ENCODE measurements around the gene OGDH. TPM values are rescaled to one million over a fixed set of nuclear protein-coding genes. Genes with fewer than 3 reads are reported as not detected.

Gene OGDH
- total RNA-seq, 1 experiment from 2014 or later: 69.1 TPM

- intact Hi-C loops (cut with micrococcal nuclease): loop anchor here (10.0 kb wide), 1 partner anchor 384 kb away; no protein-coding TSS in a partner anchor
- Histone ChIP-seq H3K9me2 (ENCODE audit: insufficient read depth) (no peaks in the 10 kb centered on the region), H3K27me3 (ENCODE audit: insufficient read depth, low read length) (no peaks in the 10 kb centered on the region), H3K9ac (ENCODE audit: low read length) (peak overlapping the region; percentile 84), H2AFZ (ENCODE audit: low read depth, low read length, poor library complexity, severe bottlenecking) (no peak overlapping the region), H3K36me3 (ENCODE audit: control insufficient read depth in 1 of 2, insufficient read depth in 2 of 2, low read length in 2 of 2) (peaks cover 17 to 20% of the 10 kb centered on the region in 2 experiments; a peak in 3 of 4 replicates), H3K4me1 (ENCODE audit: control insufficient read depth in 1 of 2, insufficient read depth in 2 of 2, low read length in 2 of 2) (peaks cover 5 to 16% of the 10 kb centered on the region in 2 experiments; a peak in 2 of 4 replicates), H3K27ac (ENCODE audit: low read depth, low read length) (peak overlapping the region; percentile 80), H4K20me1 (ENCODE audit: insufficient read depth) (no peaks in the 10 kb centered on the region), H3K79me2 (ENCODE audit: insufficient read depth, low read length) (peaks cover 43% of the 10 kb centered on the region), H3K4me2 (ENCODE audit: low read length) (peak overlapping the region; percentile 81), H3K4me3 (replicated peaks in 1 of 2; ENCODE audit: low read depth in 1 of 2, low read length in 2 of 2) (peak overlapping the region; percentile 79 to 98), H3K9me3 (ENCODE audit: control insufficient read depth in 1 of 2, insufficient read depth in 1 of 2, low read depth in 1 of 2, low read length in 2 of 2) (no peaks in the 10 kb centered on the region)
- POLR2A ChIA-PET: interaction anchor here (0.7 to 1.8 kb wide), 2 partner anchors 8 to 418 kb away, joined by 3 to 14 read pairs; partner anchors contain the start of gene DDX56
- ATAC-seq (peak; percentile 15), DNase-seq (ENCODE audit: low read depth, low spot score) (no peak)
- TF ChIP-seq ZFX (IDR thresholded peaks at IDR 0.05) (no peak), YY1 (IDR thresholded peaks at IDR 0.05; ENCODE audit: extremely low read depth, insufficient replicate concordance, low read depth, low read length) (no peak), SIN3A (IDR thresholded peaks at IDR 0.05; ENCODE audit: low read depth) (no peak), ZNF274 (IDR thresholded peaks at IDR 0.05; ENCODE audit: low read depth, low read length) (no peak)
- RAD21 ChIA-PET (ENCODE audit: low non-redundant PET in 1 of 2, low total read pairs in 2 of 2, uncharacterized antibody in 2 of 2, unreplicated experiment in 2 of 2): no interaction called here
- CTCF ChIA-PET: no interaction called here
- TSS peak; percentile 37 for BruUV-seq (replicated peaks)
These were observed 25.2 kb upstream of the OGDH start for GRCh38 chr7:44580945-44581878.

- ChIA-PET RAD21 (ENCODE audit: low non-redundant PET in 1 of 2, low total read pairs in 2 of 2, uncharacterized antibody in 2 of 2, unreplicated experiment in 2 of 2) (no interaction called here), CTCF (interaction anchor here (0.8 to 0.9 kb wide), 2 partner anchors 8 to 554 kb away, joined by 3 to 5 read pairs; no protein-coding TSS in a partner anchor), POLR2A (interaction anchor here (0.7 to 1.8 kb wide), 3 partner anchors 9 to 418 kb away, joined by 3 to 14 read pairs (median 3); partner anchors contain the start of genes DDX56 and PPIA)
- DNase-seq (ENCODE audit: low read depth, low spot score) (peak; percentile 96), ATAC-seq (peak; percentile 94)
- peak; percentile 93 for TF ChIP-seq ZFX (IDR thresholded peaks at IDR 0.05)
- TF ChIP-seq JUND (IDR thresholded peaks at IDR 0.05): no peak
- TF ChIP-seq SP1 (IDR thresholded peaks at IDR 0.05; ENCODE audit: low read depth): no peak
- TF ChIP-seq, protein P1, sequence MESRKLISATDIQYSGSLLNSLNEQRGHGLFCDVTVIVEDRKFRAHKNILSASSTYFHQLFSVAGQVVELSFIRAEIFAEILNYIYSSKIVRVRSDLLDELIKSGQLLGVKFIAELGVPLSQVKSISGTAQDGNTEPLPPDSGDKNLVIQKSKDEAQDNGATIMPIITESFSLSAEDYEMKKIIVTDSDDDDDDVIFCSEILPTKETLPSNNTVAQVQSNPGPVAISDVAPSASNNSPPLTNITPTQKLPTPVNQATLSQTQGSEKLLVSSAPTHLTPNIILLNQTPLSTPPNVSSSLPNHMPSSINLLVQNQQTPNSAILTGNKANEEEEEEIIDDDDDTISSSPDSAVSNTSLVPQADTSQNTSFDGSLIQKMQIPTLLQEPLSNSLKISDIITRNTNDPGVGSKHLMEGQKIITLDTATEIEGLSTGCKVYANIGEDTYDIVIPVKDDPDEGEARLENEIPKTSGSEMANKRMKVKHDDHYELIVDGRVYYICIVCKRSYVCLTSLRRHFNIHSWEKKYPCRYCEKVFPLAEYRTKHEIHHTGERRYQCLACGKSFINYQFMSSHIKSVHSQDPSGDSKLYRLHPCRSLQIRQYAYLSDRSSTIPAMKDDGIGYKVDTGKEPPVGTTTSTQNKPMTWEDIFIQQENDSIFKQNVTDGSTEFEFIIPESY (IDR thresholded peaks at IDR 0.05; ENCODE audit: extremely low read depth, insufficient replicate concordance, low read length): no peak
- peak; percentile 90 for TF ChIP-seq POLR2A (IDR thresholded peaks at IDR 0.05; ENCODE audit: borderline replicate concordance, extremely low read depth, insufficient read depth, insufficient read length)
- peak; percentile 95 for TF ChIP-seq POLR2AphosphoS5 (IDR thresholded peaks at IDR 0.05; ENCODE audit: low read depth, low read length)
- peak; percentile 37 for TF ChIP-seq YY1 (IDR thresholded peaks at IDR 0.05; ENCODE audit: extremely low read depth, insufficient replicate concordance, low read depth, low read length)
- no peak within 1 kb of the TSS for H2AFZ ChIP-seq (ENCODE audit: low read depth, low read length, poor library complexity, severe bottlenecking)
- H3K36me3 ChIP-seq (ENCODE audit: control insufficient read depth in 1 of 2, insufficient read depth in 2 of 2, low read length in 2 of 2): peaks cover 17 to 20% of the 10 kb centered on the region in 2 experiments; a peak in 3 of 4 replicates
- H4K20me1 ChIP-seq (ENCODE audit: insufficient read depth): no peaks in the 10 kb centered on the region
- peak within 1 kb of the TSS; percentile 81 for H3K4me2 ChIP-seq (ENCODE audit: low read length)
- no peaks in the 10 kb centered on the region for H3K9me2 ChIP-seq (ENCODE audit: insufficient read depth)
- H3K79me2 ChIP-seq (ENCODE audit: insufficient read depth, low read length): peaks cover 38% of the 10 kb centered on the region
- H3K27ac ChIP-seq (ENCODE audit: low read depth, low read length): peak within 1 kb of the TSS; percentile 80
- BruUV-seq (replicated peaks): no TSS peak
- H3K9ac ChIP-seq (ENCODE audit: low read length): peak within 1 kb of the TSS; percentile 84
- no peaks in the 10 kb centered on the region for H3K27me3 ChIP-seq (ENCODE audit: insufficient read depth, low read length)
- peak within 1 kb of the TSS; percentile 79 to 98 for H3K4me3 ChIP-seq (replicated peaks in 1 of 2; ENCODE audit: low read depth in 1 of 2, low read length in 2 of 2)
- H3K4me1 ChIP-seq (ENCODE audit: control insufficient read depth in 1 of 2, insufficient read depth in 2 of 2, low read length in 2 of 2): peaks cover 5 to 16% of the 10 kb centered on the region in 2 experiments; a peak in 2 of 4 replicates
- intact Hi-C loops (cut with micrococcal nuclease): loop anchor here (10.0 kb wide), 1 partner anchor 383 kb away; no protein-coding TSS in a partner anchor
- no peaks in the 10 kb centered on the region for H3K9me3 ChIP-seq (ENCODE audit: control insufficient read depth in 1 of 2, insufficient read depth in 1 of 2, low read depth in 1 of 2, low read length in 2 of 2)
These were observed 24.4 kb upstream of the OGDH start, which contains the start of gene TMED4 for GRCh38 chr7:44581879-44582603. TSS of gene TMED4 (minus strand) at chr7:44582231. CDS start at chr7:44582206, 25 bp downstream.

All from HCT116 (cell line).